Measurements from ENCODE around the gene DDA1.
"Not testable (repeated sequence)": the region's sequence is repeated elsewhere in the genome, so short reads cannot be mapped to it uniquely, and the experiment has no call there.

Gene DDA1

GRCh38 chr19:17289489-17289888, 19.9 kb upstream of the DDA1 start:
- DNase-seq (ENCODE audit: low read depth): peak; percentile 82
- no peak overlapping the region for H3K4me3 ChIP-seq (ENCODE audit: low read length)
- no peak for TF ChIP-seq CTCF (IDR thresholded peaks at IDR 0.05; ENCODE audit: insufficient read depth, low read depth, low read length, missing control alignments)

DNA sequence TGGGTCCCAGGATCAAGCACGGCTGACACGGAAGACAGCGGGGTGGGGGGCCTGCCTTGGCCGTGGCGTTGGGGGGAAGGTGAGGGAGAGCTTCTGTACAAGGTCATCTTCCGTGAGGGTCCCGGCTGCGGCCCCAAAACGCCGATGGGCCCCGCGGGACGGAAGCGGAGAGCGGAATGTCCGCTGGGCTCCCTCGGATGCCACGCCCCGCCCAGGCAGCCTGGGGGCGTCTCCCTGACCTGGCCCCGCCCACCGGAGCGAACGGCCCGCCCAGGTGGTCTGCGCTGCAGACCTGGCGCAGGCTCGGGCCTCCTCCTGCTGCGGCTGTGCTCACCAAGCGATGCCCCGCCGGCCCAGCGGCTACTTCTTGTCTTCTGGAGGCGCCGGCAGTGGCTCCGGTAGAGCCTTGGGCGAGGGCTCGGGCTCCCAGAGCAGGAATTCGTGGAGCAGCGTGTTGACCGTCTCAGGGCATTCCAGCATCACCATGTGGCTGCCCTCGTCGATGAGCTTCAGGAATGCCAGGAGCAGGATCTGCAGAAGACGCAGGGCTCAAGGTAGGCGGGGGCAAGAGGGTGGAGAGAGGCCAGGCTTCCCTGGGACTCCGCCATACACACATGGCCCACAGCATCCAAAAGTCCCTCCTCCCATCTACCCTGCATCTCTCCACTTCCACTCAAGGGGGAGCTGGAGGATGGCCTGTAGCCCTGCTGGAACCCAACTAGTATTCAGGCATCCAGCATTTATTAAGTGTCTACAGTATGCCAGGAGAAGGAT, 16.9 kb upstream of the DDA1 start:
- TF ChIP-seq CTCF (IDR thresholded peaks at IDR 0.05; ENCODE audit: insufficient read depth, low read depth, low read length, missing control alignments): peak; percentile 90
- peak overlapping the region; percentile 66 for H3K4me3 ChIP-seq (ENCODE audit: low read length)
- peak; percentile 92 for DNase-seq (ENCODE audit: low read depth)

GRCh38 chr19:17293605-17294004, 15.8 kb upstream of the DDA1 start:
- no peak for TF ChIP-seq CTCF (IDR thresholded peaks at IDR 0.05; ENCODE audit: insufficient read depth, low read depth, low read length, missing control alignments)
- no peak overlapping the region for H3K4me3 ChIP-seq (ENCODE audit: low read length)
- DNase-seq (ENCODE audit: low read depth): no peak

- no peak for TF ChIP-seq CTCF (IDR thresholded peaks at IDR 0.05; ENCODE audit: insufficient read depth, low read depth, low read length, missing control alignments)
- peak; percentile 59 for DNase-seq (ENCODE audit: low read depth)
- H3K4me3 ChIP-seq (ENCODE audit: low read length): no peak overlapping the region
These were observed 15.1 kb upstream of the DDA1 start for GRCh38 chr19:17294051-17294891.

- not testable (repeated sequence) for H3K4me3 ChIP-seq (ENCODE audit: low read length); DNase-seq (ENCODE audit: low read depth)
These were observed 13.8 kb upstream of the DDA1 start for GRCh38 chr19:17295551-17295950.

DNA sequence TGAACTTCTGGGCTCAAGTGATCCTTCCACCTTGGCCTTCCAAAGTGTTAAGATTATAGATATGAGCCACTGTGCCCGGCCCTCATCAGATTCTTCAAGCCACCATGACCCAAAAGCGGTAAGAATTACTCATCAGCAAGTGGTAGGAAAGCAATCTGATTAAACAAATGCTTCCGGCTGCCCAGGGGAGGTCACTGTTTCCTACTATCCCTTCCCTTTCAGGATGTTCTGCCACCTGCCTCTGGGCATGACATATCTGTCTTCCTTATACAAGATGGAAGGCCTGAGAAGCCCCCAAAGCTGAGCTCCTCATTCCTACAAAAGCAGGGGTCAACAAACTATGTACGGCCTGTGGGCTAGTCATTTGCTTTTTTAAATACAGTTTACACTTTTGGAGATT, 13.1 kb upstream of the DDA1 start:
- TF ChIP-seq CTCF (IDR thresholded peaks at IDR 0.05; ENCODE audit: insufficient read depth, low read depth, low read length, missing control alignments): peak; percentile 25
- peak; percentile 71 for DNase-seq (ENCODE audit: low read depth)
- H3K4me3 ChIP-seq (ENCODE audit: low read length): no peak overlapping the region

DNA sequence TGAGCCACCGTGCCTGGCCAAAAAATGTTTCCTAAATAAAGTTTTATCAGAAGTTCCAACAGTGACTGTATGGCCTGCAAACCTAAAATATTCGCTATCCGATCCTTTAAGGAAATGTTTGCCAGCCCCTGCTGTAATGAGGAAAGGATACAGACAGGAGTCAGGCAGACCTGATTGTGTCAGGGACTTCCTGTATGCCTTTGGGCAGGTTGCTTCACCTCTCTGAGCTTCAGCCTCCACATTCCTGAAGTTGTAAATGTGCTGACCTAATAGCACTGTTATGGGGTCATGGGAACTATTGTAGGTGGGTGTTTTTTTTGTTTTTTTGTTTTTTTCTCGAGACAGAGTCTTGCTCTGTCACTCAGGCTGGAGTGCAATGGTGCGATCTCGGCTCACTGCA, 12.4 kb upstream of the DDA1 start:
- no peak overlapping the region for H3K4me3 ChIP-seq (ENCODE audit: low read length)
- TF ChIP-seq CTCF (IDR thresholded peaks at IDR 0.05; ENCODE audit: insufficient read depth, low read depth, low read length, missing control alignments): no peak

More for the DNA sequence above, 12.4 kb upstream of the DDA1 start:
- DNase-seq (ENCODE audit: low read depth): peak; percentile 87

All from epithelial cell of esophagus (primary cell).